SU-DHL-6 (cell line): Measurements from ENCODE around the gene CCL5.
"Not testable (repeated sequence)": the region's sequence is repeated elsewhere in the genome, so short reads cannot be mapped to it uniquely, and the experiment has no call there.

Source experiments
- H2AFZ ChIP-seq: fragments of 200-600 bp; sonication (generic); 2 replicates; pipeline ENCODE4 v1.6.1; 2014; ENCODE audit warnings: low read depth, mild to moderate bottlenecking, moderate library complexity, mixed read lengths, antibody characterized with exemption, low read length; ENCODE audit not compliant: severe bottlenecking
- H3F3A ChIP-seq: fragments of 200-600 bp; shearing (Covaris generic); 2 replicates; pipeline ENCODE4 v1.6.0; 2016; ENCODE audit warnings: antibody characterized with exemption, mild to moderate bottlenecking; ENCODE audit not compliant: insufficient read depth
- H3K27ac ChIP-seq: fragments of 200-600 bp; sonication (generic); 2 replicates; pipeline ENCODE4 v1.5.1; 2016; ENCODE audit warnings: low read depth, mild to moderate bottlenecking, low read length, moderate library complexity, mixed read lengths
- H3K27me3 ChIP-seq: fragments of 200-600 bp; sonication (generic), shearing (Covaris generic); 2 replicates; pipeline ENCODE4 v1.6.0; 2014; ENCODE audit warnings: mild to moderate bottlenecking, low read length
- H3K36me3 ChIP-seq: fragments of 200-600 bp; sonication (generic); 2 replicates; pipeline ENCODE4 v1.6.1; 2014; ENCODE audit warnings: mild to moderate bottlenecking, low read length, mixed read lengths
- H3K4me2 ChIP-seq: fragments of 300-600, 200-600 bp; shearing (Covaris generic), sonication (generic); 2 replicates; pipeline ENCODE4 v1.6.0; 2014; ENCODE audit warnings: low read length, low read depth, mild to moderate bottlenecking; ENCODE audit not compliant: poor library complexity, severe bottlenecking
- H3K4me3 ChIP-seq: fragments of 200-600 bp; sonication (generic); 2 replicates; pipeline ENCODE4 v1.5.1; 2014; ENCODE audit warnings: antibody characterized with exemption, low read length, mild to moderate bottlenecking, mixed read lengths; ENCODE audit not compliant: insufficient read depth, poor library complexity, severe bottlenecking
- H3K79me2 ChIP-seq: fragments of 200-600 bp; sonication (generic); 2 replicates; pipeline ENCODE4 v1.6.1; 2014; ENCODE audit warnings: mild to moderate bottlenecking, low read length, moderate library complexity; ENCODE audit not compliant: insufficient read depth
- H3K9ac ChIP-seq: fragments of 200-600 bp; sonication (generic); 2 replicates; pipeline ENCODE4 v1.7.0; 2014; ENCODE audit warnings: mild to moderate bottlenecking, low read length
- H3K9me2 ChIP-seq: fragments of 200-600 bp; sonication (generic); replicated peaks from 2 replicates; pipeline ENCODE4 v1.6.1; 2014; ENCODE audit warnings: low read length; ENCODE audit not compliant: insufficient read depth
- H3K9me3 ChIP-seq: fragments of 200-600 bp; sonication (generic); 2 replicates; pipeline ENCODE4 v1.6.1; 2014; ENCODE audit warnings: low read length, mixed read lengths; ENCODE audit not compliant: insufficient read depth
- H4K20me1 ChIP-seq: fragments of 200-600 bp; sonication (generic); 2 replicates; pipeline ENCODE4 v1.6.1; 2014; ENCODE audit warnings: low read depth, mild to moderate bottlenecking, antibody characterized with exemption, low read length, moderate library complexity, mixed read lengths
- EZH2phosphoT487 ChIP-seq: fragments of 200-600 bp; sonication (generic), shearing (Covaris generic); conservative IDR thresholded peaks from 2 replicates; pipeline ENCODE4 v1.6.1; 2018; ENCODE audit warnings: mild to moderate bottlenecking, antibody characterized with exemption, low read length, moderate library complexity, mixed read lengths
- TF ChIP-seq, protein P1 (sequence below): fragments of 200-600 bp; sonication (generic); IDR thresholded peaks from one replicate; pipeline ENCODE4 v1.5.1; 2017; ENCODE audit warnings: antibody characterized with exemption, mild to moderate bottlenecking, low read length, moderate library complexity; ENCODE audit not compliant: insufficient read depth, poor library complexity, severe bottlenecking

The CCL5 gene

GRCh38 chr17:35898283-35899070, 18.3 kb upstream of the CCL5 start:
- Histone ChIP-seq H3K27ac (no peak overlapping the region), H3K27me3 (no peaks in the 10 kb centered on the region), H2AFZ (no peak overlapping the region), H3K36me3 (no peaks in the 10 kb centered on the region), H3K79me2 (no peaks in the 10 kb centered on the region), H3K9me3 (no peaks in the 10 kb centered on the region), H3F3A (no peaks in the 10 kb centered on the region), H3K9ac (no peak overlapping the region), H3K4me3 (no peak overlapping the region), H3K4me2 (no peak overlapping the region), H4K20me1 (no peaks in the 10 kb centered on the region), H3K9me2 (no peaks in the 10 kb centered on the region)
- no peak for TF ChIP-seq EZH2phosphoT487
- TF ChIP-seq, protein P1, sequence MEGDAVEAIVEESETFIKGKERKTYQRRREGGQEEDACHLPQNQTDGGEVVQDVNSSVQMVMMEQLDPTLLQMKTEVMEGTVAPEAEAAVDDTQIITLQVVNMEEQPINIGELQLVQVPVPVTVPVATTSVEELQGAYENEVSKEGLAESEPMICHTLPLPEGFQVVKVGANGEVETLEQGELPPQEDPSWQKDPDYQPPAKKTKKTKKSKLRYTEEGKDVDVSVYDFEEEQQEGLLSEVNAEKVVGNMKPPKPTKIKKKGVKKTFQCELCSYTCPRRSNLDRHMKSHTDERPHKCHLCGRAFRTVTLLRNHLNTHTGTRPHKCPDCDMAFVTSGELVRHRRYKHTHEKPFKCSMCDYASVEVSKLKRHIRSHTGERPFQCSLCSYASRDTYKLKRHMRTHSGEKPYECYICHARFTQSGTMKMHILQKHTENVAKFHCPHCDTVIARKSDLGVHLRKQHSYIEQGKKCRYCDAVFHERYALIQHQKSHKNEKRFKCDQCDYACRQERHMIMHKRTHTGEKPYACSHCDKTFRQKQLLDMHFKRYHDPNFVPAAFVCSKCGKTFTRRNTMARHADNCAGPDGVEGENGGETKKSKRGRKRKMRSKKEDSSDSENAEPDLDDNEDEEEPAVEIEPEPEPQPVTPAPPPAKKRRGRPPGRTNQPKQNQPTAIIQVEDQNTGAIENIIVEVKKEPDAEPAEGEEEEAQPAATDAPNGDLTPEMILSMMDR, result no peak

DNA sequence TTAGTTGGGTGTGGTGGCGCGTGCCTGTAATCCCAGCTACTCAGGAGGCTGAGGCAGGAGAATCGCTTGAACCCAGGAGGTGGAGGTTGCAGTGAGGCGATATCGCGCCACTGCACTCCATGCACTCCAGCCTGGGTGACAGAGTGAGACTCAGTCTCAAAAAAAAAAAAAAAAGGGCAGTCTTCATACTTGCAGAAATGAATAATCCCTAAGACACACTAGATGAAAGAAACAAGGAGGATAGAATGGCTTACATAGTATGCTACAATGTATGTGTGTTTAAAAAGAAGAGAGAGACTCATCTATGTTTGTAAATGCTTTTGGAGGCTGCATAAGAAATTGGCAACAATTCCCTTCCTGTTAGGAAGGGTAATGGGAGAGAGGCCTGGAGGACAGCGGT, 17.6 kb upstream of the CCL5 start:
- not testable (repeated sequence) for H3K36me3 ChIP-seq, H3K9me2 ChIP-seq, H3K9me3 ChIP-seq, H3F3A ChIP-seq, H3K79me2 ChIP-seq, H3K4me3 ChIP-seq, H4K20me1 ChIP-seq, H3K27me3 ChIP-seq, H3K9ac ChIP-seq, H3K27ac ChIP-seq, H3K4me2 ChIP-seq, H2AFZ ChIP-seq

GRCh38 chr17:35895636-35896587, 15.8 kb upstream of the CCL5 start:
- H3K27ac ChIP-seq, result no peak overlapping the region
- no peaks in the 10 kb centered on the region for H3K36me3 ChIP-seq
- H3K4me2 ChIP-seq, result no peak overlapping the region
- H2AFZ ChIP-seq, result no peak overlapping the region
- no peaks in the 10 kb centered on the region for H3K9me3 ChIP-seq
- H3K9ac ChIP-seq, result no peak overlapping the region
- H3K4me3 ChIP-seq, result no peak overlapping the region
- no peaks in the 10 kb centered on the region for H4K20me1 ChIP-seq
- no peaks in the 10 kb centered on the region for H3K27me3 ChIP-seq
- no peaks in the 10 kb centered on the region for H3K9me2 ChIP-seq
- H3F3A ChIP-seq, result no peaks in the 10 kb centered on the region
- no peaks in the 10 kb centered on the region for H3K79me2 ChIP-seq
- TF ChIP-seq, protein P1, result no peak
- no peak for TF ChIP-seq EZH2phosphoT487

DNA sequence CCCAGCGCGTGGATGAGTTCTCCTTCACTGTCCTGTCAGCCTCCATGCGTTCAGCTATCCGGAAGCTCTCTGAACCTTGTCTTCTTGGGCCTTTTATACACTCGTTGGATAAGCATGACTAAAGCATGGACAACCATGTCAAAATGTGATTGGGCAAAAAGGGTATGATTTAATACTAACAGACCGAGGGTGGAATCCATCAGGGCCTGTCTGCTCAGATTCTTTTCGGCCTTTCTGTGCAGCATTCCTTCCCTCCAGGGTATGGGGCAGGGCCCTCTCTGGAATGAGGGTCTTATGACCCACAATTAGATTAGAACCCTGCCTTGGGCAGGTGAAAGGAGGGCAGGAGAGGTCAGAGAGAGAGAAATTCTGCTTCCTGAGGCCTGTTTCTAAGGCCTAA, 14.0 kb upstream of the CCL5 start:
- H3K79me2 ChIP-seq, result no peaks in the 10 kb centered on the region
- no peak overlapping the region for H2AFZ ChIP-seq
- no peaks in the 10 kb centered on the region for H3K36me3 ChIP-seq
- H3F3A ChIP-seq, result no peaks in the 10 kb centered on the region
- no peaks in the 10 kb centered on the region for H3K9me2 ChIP-seq
- no peaks in the 10 kb centered on the region for H3K9me3 ChIP-seq
- no peaks in the 10 kb centered on the region for H4K20me1 ChIP-seq
- no peak overlapping the region for H3K4me2 ChIP-seq
- no peak overlapping the region for H3K9ac ChIP-seq
- H3K4me3 ChIP-seq, result no peak overlapping the region
- TF ChIP-seq EZH2phosphoT487, result no peak
- TF ChIP-seq, protein P1, result no peak
- no peak overlapping the region for H3K27ac ChIP-seq
- H3K27me3 ChIP-seq, result no peaks in the 10 kb centered on the region
